GM12878 (cell line): ENCODE results near the gene NUP37. TPM values are rescaled to one million over a fixed set of nuclear protein-coding genes. Genes with fewer than 3 reads are reported as not detected.
A peak's percentile ranks its signal among the peaks of the same experiment; 100 is the strongest.

ENCODE experiments used
- CREM ChIP-seq: IDR thresholded peaks from 2 replicates; pipeline ENCODE4 v1.6.1; 2014; ENCODE audit warnings: antibody characterized with exemption, low read depth
- E2F8 ChIP-seq: fragments of 450-650 bp; IDR thresholded peaks from 2 replicates; pipeline ENCODE4 v1.6.1; 2018; ENCODE audit warnings: mild to moderate bottlenecking, low read depth, moderate library complexity; ENCODE audit not compliant: partially characterized antibody
- EP300 ChIP-seq, 2 experiments: fragments of 150-350 bp in 1 of 2; IDR thresholded peaks; 2 replicates each; pipeline ENCODE4 v1.6.1; 2011 to 2012; ENCODE audit warnings: low read depth in 2 of 2, low read length in 2 of 2, borderline replicate concordance in 1 of 2, improper control_type of control experiment in 1 of 2, inconsistent platforms in 1 of 2; ENCODE audit not compliant: control insufficient read depth in 1 of 2
- FOXK2 ChIP-seq: fragments of 450-650 bp; IDR thresholded peaks from 2 replicates; pipeline ENCODE4 v1.6.1; 2017; ENCODE audit warnings: mild to moderate bottlenecking, moderate library complexity
- HCFC1 ChIP-seq: fragments of 150-350 bp; IDR thresholded peaks from 2 replicates; pipeline ENCODE4 v1.6.1; 2014; ENCODE audit warnings: low read length
- HDGF ChIP-seq: fragments of 450-650 bp; IDR thresholded peaks from 2 replicates; pipeline ENCODE4 v1.6.1; 2016; ENCODE audit warnings: antibody characterized with exemption
- IRF4 ChIP-seq: IDR thresholded peaks from 2 replicates; pipeline ENCODE4 v1.6.1; 2011; ENCODE audit warnings: low read depth, low read length
- KAT2A ChIP-seq: conservative IDR thresholded peaks from 2 replicates; pipeline ENCODE4 v1.6.1; 2011; ENCODE audit warnings: low read depth, low read length; ENCODE audit not compliant: control insufficient read depth
- KLF5 ChIP-seq: fragments of 450-650 bp; IDR thresholded peaks from 2 replicates; pipeline ENCODE4 v1.6.1; 2014; ENCODE audit warnings: mild to moderate bottlenecking; ENCODE audit not compliant: partially characterized antibody
- MEF2A ChIP-seq: IDR thresholded peaks from 2 replicates; pipeline ENCODE4 v1.6.1; 2011; ENCODE audit warnings: low read depth, mild to moderate bottlenecking, low read length, moderate library complexity; ENCODE audit not compliant: insufficient read depth
- MTA3 ChIP-seq: IDR thresholded peaks from 2 replicates; pipeline ENCODE4 v1.6.1; 2012; ENCODE audit warnings: low read length, inconsistent platforms, borderline replicate concordance
- MYB ChIP-seq: fragments of 150-350 bp; IDR thresholded peaks from 2 replicates; pipeline ENCODE4 v1.6.1; 2014; ENCODE audit warnings: mild to moderate bottlenecking, low read depth, low read length, borderline replicate concordance
- NFXL1 ChIP-seq: fragments of 450-650 bp; IDR thresholded peaks from 2 replicates; pipeline ENCODE4 v1.6.1; 2017; ENCODE audit warnings: antibody characterized with exemption, mild to moderate bottlenecking, borderline replicate concordance
- PML ChIP-seq: IDR thresholded peaks from 2 replicates; pipeline ENCODE4 v1.6.1; 2012; ENCODE audit warnings: low read length, inconsistent platforms
- POLR2A ChIP-seq: IDR thresholded peaks from 2 replicates; pipeline ENCODE4 v1.6.1; 2011; ENCODE audit warnings: low read depth, mild to moderate bottlenecking, low read length
- POLR2AphosphoS2 ChIP-seq: IDR thresholded peaks from 2 replicates; pipeline ENCODE4 v1.6.1; 2011; ENCODE audit warnings: low read depth, mild to moderate bottlenecking, low read length, improper control_type of control experiment, moderate library complexity
- POLR2AphosphoS5 ChIP-seq: IDR thresholded peaks from 2 replicates; pipeline ENCODE4 v1.6.1; 2011; ENCODE audit warnings: mild to moderate bottlenecking, low read length, inconsistent platforms
- RELA ChIP-seq: fragments of 450-650 bp; IDR thresholded peaks from 2 replicates; pipeline ENCODE4 v1.8.0; 2014; ENCODE audit warnings: borderline replicate concordance; ENCODE audit not compliant: partially characterized antibody
- SIN3A ChIP-seq: IDR thresholded peaks from 2 replicates; pipeline ENCODE4 v1.6.1; 2012; ENCODE audit warnings: low read depth, low read length, improper control_type of control experiment
- TCF7 ChIP-seq: IDR thresholded peaks from 2 replicates; pipeline ENCODE4 v1.6.1; 2014; ENCODE audit warnings: antibody characterized with exemption, borderline replicate concordance
- USF1 ChIP-seq: IDR thresholded peaks from 2 replicates; pipeline ENCODE4 v1.6.1; 2011; ENCODE audit warnings: borderline replicate concordance, low read depth, mild to moderate bottlenecking, moderate library complexity, mixed read lengths, low read length; ENCODE audit not compliant: insufficient read depth; ENCODE audit errors: extremely low read length
- ZBED1 ChIP-seq: IDR thresholded peaks from 2 replicates; pipeline ENCODE4 v1.6.1; 2016; ENCODE audit warnings: borderline replicate concordance
- ZNF274 ChIP-seq: IDR thresholded peaks from one replicate; pipeline ENCODE4 v1.8.0; 2011; ENCODE audit not compliant: insufficient read length, insufficient read depth
- polyA plus RNA-seq, 11 experiments: library from polyadenylated mRNA; depleted of rRNA in 4 of 11; unstranded in 6 of 11; stranded (reverse) in 5 of 11; fragments of >200 nt; fragmentation: Nextera tagmentation in 4 of 11; fragmentation: Illumina TruSeq in 1 of 11; extraction: Ambion mirVana in 4 of 11; extraction: Trizol in 1 of 11; gene quantifications; 1 replicate in 1 of 11; 2 replicates in 10 of 11; pipeline versions ENCODE4 v1.2.1 to v1.2.3, GENCODE V29; 2011 to 2016; ENCODE audit warnings: inconsistent platforms in 2 of 11, missing spikeins in 2 of 11, low read depth in 1 of 11
- total RNA-seq, 4 experiments: library from RNA; depleted of rRNA in 3 of 4; stranded (reverse); fragments of >200 nt in 3 of 4; fragmentation: Illumina TruSeq in 1 of 4; extraction: Trizol in 1 of 4; gene quantifications; 2 replicates each; pipeline versions ENCODE4 v1.2.1 to v1.2.3, GENCODE V29; 2013 to 2021
- TF ChIP-seq, protein P1 (sequence below): fragments of 450-650 bp; formaldehyde crosslinking; IDR thresholded peaks from 2 replicates; pipeline ENCODE4 v1.4.0; 2020; ENCODE audit warnings: mild to moderate bottlenecking, moderate library complexity

The NUP37 gene
- total and polyA plus RNA-seq, 10 of the 15 experiments (the other 5 are each of a cell fraction or from before 2014, with no cell fraction given), result 51.8 to 250 (median 99.6) TPM

GRCh38 chr12:102061560-102062418 lies 58.1 kb downstream of the NUP37 start, which contains the start of gene WASHC3 (continued):
- TF ChIP-seq EP300 (IDR thresholded peaks at IDR 0.05; ENCODE audit: borderline replicate concordance in 1 of 2, control insufficient read depth in 1 of 2, low read depth in 2 of 2, low read length in 2 of 2) (no peak), CREM (peak; percentile 95), E2F8 (peak; percentile 63), MYB (no peak), NFXL1 (no peak), SIN3A (no peak), KAT2A (no peak), ZNF274 (no peak), FOXK2 (no peak), ZBED1 (peak; percentile 76), HDGF (peak; percentile 83), MTA3 (no peak; the same call in 1 of the 2 replicates), MEF2A (no peak), POLR2AphosphoS2 (no peak; the same call in 1 of the 2 replicates), KLF5 (peak; percentile 74), RELA (no peak), IRF4 (no peak), HCFC1 (peak; percentile 91), USF1 (no peak), TCF7 (no peak), POLR2AphosphoS5 (peak; percentile 82), PML (no peak), POLR2A (peak; percentile 76)
- TF ChIP-seq, protein P1, sequence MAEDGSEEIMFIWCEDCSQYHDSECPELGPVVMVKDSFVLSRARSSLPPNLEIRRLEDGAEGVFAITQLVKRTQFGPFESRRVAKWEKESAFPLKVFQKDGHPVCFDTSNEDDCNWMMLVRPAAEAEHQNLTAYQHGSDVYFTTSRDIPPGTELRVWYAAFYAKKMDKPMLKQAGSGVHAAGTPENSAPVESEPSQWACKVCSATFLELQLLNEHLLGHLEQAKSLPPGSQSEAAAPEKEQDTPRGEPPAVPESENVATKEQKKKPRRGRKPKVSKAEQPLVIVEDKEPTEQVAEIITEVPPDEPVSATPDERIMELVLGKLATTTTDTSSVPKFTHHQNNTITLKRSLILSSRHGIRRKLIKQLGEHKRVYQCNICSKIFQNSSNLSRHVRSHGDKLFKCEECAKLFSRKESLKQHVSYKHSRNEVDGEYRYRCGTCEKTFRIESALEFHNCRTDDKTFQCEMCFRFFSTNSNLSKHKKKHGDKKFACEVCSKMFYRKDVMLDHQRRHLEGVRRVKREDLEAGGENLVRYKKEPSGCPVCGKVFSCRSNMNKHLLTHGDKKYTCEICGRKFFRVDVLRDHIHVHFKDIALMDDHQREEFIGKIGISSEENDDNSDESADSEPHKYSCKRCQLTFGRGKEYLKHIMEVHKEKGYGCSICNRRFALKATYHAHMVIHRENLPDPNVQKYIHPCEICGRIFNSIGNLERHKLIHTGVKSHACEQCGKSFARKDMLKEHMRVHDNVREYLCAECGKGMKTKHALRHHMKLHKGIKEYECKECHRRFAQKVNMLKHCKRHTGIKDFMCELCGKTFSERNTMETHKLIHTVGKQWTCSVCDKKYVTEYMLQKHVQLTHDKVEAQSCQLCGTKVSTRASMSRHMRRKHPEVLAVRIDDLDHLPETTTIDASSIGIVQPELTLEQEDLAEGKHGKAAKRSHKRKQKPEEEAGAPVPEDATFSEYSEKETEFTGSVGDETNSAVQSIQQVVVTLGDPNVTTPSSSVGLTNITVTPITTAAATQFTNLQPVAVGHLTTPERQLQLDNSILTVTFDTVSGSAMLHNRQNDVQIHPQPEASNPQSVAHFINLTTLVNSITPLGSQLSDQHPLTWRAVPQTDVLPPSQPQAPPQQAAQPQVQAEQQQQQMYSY (CRISPR knock-in tag), result no peak
